COLO668 (cell line): Measurements from ENCODE around the gene MRPS2.

Experiments
- DNase-seq: peaks from one replicate; lab custom pipeline; 2025; ENCODE audit not compliant: unreplicated experiment; lab: John Stamatoyannopoulos, UW

The MRPS2 gene

DNA sequence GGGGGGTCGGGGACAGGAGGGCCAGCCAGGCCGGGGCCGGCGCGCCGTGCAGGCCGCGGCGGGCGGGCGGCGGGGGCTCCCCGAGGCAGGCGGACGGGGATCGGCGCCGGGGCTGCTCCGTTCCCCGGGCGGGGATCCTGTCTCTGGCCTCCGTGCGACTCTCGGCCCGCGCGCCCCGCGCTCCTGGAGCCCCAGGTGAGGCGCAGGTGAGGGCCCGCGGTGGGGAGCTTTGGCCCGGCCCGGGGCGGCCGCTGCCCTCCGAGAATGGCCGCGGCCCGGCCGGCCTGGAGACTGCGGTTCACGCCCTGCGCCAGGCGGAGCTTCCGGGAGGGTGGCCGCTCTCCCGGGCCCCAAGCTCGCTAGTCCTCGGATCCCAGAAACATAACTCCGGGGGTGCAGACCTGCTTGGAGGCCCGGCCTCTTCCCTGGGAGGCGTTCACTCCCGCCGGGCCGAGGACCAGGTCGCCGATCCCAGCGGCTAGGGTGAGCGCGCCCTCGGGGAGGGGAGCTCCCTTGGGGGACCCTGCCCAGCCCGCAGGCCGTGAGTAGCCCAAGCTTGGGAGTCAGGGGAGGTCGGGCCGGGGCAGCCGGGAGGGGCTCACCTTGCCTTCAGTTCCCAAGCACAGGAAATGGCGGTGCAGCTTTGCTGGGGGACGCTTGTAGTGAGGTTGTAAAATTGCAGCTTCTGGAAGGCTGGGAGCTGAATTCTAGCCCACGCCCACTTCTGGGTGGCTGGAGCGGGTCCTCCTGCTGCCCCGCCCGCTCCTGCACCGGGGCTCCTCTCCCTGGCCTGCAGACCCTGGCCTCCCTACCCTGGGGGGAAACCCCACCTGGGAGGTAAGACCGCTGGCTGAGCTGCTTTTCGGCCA lies 20.2 kb upstream of the MRPS2 start:
- DNase-seq, result peak; percentile 40

DNA sequence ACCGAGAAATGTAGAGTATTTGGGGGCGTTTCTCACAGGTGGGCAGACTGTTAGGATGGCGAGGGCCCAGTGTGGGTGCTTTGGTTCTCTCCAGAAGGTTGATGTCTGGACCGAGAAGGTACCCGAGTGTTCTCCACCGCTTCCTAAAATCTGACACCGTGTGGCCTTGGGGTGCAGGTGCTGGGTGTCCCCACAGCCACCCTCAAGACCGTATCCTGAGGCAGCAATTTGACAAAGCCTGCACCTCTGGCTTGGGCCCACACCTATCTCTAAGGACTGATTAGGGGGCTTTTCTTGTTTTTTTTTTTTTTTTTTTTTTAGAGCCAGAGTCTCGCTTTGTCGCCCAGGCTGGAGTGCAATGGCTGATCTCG lies 19.6 kb upstream of the MRPS2 start:
- DNase-seq, result no peak

DNA sequence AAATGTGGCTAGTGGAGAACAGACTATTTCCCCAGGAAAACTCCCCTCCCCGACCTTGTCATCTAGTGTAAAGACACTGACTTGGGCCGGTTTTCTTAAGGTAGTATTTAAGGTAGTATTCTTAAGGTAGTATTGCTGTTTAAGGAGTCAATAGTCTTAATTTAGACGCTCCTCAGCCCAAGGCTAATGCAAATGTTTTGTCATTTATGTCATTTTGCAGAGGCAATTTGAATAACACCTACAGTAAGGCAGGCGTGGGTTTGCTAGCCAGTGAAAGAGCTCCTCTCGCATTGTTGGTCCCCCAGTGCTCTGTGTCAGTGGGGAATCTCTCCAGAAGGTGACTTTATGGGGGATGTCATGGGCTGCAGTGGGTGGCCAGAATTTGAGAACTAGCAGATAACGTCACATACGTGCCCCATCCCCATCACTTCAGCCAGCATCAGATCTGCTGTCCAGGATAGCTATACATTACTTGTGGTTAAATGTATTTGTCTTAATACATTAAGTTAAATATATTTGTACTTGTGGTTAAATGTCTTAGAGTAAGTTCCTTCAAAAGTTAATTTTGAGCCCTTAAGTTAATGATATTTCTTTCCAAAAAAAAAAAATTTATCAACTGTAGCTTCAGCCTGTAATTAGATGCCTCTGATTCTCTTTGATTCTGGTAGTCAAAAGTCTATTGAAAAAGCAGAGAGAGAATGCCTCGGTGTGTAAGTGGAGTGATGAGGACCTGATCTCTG lies 18.3 kb upstream of the MRPS2 start:
- DNase-seq, result no peak

DNA sequence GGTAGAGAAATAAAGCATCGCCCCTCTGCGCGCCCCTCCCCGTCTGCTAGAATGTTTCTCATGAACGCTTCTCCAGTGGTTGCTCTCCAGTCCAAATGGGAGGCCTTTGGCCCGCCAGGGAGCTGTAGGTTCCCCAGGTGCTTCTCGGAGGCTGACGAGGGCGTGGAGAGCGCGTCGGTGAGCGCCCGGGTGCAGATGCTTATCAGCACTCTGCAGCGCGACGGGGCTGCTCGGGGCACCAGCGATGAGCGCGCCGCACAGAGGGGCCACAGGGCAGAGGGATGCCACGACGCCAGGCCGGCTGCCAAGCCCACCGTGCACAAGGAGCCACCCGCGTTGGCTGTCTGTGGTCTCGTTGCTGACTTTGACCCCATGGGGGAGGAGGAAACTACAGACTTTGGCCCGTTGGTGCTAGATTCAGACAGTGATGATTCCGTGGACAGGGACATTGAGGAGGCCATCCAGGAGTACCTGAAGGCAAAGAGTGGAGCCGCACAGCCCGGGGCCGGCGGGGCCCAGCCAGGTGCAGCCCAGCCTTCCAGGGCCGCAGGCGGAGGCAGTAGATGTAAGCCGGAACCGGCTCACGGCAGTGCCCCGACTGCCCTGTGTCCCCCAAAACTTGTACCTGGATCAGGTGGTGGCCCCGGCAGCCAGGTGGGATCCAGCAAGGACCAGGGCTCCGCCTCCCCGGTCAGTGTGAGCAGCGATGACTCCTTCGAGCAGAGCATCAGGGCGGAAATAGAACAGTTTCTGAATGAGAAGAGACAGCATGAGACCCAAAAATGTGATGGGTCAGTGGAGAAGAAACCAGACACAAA lies 15.8 kb upstream of the MRPS2 start:
- no peak for DNase-seq

DNA sequence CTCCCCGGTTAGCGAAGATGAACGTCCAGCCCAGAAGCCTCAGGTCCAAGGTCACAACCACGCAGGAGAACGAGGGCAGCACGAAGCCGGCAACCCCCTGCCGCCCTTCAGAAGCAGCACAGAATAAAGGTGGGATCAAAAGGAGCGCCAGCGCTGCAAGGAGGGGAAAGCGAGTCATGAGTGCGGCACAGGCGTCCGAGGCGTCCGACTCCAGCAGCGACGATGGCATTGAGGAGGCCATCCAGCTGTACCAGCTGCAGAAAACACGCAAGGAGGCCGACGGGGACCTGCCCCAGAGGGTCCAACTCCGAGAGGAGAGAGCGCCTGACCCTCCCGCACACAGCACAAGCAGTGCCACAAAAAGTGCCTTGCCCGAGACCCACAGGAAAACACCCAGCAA lies 15.1 kb upstream of the MRPS2 start:
- no peak for DNase-seq

DNA sequence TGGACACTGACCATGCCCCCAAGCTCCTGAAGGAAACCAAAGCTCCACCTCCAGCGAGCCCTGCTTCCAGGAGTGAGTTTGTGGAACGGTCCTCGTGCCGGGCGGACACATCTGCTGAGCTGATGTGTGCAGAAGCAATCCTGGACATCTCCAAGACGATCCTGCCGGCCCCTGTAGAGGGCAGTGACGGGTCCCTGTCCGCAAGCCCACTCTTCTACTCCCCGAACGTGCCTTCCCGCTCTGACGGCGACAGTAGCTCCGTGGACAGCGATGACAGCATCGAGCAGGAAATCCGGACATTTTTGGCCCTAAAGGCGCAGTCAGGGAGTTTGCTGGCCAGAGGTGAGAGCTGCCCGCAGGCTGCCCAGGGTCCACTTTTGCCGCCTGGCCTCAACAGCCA lies 14.7 kb upstream of the MRPS2 start:
- DNase-seq, result no peak

DNA sequence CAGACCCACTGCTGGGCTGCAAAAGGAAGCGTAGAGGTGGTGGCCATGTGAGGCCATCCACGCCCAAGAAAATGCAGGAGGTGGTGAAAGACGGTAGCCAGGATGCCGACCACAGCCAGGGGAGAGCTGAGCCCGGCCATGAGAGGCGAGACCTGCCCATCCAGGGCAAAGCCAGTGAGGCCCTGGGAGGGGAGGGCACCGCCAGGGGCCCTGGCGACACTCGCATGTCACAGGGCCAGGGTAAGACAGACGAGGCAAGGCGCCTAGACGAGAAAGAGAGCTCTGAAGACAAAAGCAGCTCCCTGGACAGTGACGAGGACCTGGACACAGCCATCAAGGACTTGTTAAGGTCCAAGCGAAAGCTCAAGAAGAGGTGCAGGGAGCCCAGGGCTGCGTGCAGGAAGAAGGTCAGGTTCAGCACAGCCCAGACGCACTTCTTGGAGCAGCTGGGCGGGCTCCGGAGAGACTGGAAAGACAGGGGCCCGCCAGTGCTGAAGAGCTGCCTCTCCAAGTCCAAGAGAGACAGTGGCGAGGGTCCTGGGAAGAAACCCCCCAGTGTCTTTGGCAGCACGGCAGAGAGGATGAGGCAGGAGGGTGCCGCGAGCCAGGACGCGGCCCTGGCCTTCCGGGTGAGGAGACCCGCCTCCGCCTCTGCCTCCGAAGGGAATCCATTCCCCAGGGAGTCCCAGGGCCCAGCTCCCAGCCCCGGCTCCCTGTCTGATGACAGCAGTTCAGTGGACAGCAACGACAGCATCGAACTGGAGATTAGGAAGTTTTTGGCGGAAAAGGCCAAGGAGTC lies 14.0 kb upstream of the MRPS2 start:
- no peak for DNase-seq

DNA sequence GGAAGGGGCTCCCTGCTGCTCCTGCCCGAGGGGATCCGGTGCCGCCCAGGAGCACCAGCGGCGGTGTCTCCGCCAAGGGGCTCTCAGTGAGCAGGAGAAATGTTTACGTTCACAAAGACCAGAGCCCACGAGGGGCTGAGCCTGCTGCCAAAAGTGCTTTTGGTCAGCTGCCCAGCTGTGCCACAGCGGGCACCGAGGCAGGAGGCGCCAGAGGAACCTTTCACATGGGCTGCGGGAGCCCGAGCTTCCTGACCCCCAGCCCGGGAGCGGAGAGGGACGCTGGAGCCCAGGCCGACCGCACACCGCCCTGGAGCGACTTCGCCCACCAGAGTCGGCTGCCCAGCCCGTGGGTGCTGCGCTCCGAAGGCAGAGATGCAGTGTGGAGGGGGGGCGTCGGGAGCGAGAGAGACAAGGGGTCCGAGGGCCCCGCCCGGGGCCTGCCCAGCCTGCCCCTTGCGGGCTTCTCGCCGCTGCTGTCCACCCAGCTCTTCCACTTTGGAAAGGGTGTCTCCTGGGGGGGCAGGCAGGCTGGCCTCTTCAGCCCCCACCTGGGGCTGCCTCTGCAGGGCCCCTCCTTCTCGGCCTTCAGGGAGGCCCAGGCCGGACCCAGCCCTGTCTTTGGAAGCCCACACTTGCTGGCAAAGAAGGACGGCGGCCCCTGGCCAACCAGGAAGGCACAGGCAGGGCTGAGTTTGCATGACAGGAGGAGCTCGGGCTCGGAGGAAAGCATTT lies 13.0 kb upstream of the MRPS2 start:
- DNase-seq, result no peak

DNA sequence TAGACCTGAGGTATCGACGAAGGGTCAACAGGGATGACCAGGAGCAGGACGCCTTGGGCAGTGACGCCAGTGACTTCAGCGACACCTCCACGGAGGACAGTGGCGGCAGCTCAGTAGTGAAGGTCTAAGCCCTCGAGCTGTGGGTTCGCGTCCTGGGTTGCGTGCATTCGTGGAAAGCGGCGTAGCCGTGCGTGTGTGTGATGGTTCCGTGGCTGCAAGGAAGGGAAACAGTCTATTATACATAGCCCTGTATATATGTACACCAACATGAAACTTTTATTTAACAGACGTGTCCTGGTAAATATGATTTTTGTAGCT lies 12.5 kb upstream of the MRPS2 start:
- no peak for DNase-seq

DNA sequence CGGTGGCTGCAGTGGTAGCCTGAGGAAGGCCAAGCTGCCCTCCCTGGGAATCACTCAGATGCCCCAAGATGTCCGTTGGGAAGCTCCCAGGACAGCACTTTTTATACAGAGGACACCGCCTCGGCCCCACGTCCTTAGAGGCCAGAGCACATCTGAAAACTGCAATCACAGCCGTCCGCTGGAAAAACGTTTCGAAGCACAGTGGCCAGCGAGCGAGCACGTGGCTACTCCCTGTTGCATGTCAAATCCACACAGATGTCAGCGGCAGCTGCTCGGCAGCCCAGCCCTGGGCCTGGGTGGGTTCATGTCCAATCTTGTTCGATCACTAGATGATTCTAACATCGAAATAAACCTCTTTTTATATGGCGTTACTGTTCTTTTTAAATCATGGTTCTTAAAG lies 12.0 kb upstream of the MRPS2 start:
- DNase-seq, result no peak

DNA sequence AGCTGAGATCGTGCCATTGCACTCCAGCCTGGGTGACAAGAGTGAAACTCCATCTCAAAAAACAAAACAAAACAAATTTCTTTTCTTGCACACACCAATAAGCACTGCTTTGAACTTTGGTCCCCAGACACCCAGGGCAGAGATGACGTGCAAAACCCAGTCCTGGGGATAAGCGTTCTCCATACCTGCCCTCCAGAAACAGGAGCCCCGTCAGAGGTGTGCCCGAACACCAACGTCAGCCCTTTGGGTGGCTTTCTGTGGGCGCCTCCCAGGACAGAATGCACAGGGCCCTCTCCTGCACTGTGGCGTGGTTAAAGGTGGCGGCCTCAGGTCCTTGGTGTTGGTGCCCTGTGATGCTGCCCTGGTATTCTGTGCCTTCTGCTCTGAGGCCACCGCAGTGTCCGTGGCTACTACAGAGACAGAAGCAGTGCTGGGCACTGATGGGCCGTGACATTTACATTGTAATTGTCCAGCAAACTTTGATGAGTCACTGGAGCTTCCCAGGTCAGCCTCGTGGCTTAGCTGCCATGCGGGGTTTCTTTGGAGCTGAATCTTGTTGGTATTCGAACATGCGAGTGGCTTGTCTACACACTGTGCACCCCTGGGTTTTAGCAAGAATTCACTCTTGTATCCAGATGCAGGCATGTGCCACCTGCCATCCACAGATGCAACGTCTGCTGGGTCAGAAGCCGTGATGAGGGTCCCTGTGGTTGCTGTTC lies 11.1 kb upstream of the MRPS2 start:
- no peak for DNase-seq

DNA sequence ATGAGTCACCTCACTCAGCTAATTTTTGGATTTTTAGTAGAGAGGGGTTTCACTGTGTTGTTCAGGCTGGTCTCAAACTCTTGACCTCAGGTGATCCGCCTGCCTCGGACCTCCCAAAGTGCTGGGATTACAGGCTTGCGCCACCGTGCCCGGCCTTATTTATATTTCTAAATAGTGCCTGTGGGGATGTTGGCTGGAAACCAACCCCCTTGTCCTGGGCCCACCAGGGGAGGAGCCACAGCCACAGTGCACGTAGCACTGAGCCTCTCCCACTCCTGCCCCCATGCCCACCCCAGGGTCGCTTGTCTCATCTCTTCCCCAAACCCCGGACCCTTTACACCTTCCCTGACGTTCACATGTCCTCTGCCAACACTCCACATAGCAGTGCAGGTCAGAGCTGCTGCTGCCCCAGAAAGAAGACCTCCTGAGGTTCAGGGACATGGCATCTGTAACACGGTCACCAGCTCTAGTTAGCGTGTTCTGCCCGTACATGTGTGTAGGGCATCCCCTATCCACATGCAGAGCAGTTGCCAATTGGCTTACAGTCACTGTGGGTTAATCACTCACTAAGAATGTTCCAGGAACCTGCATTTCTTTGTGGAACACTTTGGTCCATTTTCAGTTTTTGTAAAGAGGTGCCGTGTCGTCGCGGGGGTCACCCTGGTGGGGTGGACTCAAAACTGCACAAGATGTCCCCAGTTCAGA lies 10.2 kb upstream of the MRPS2 start:
- no peak for DNase-seq

DNA sequence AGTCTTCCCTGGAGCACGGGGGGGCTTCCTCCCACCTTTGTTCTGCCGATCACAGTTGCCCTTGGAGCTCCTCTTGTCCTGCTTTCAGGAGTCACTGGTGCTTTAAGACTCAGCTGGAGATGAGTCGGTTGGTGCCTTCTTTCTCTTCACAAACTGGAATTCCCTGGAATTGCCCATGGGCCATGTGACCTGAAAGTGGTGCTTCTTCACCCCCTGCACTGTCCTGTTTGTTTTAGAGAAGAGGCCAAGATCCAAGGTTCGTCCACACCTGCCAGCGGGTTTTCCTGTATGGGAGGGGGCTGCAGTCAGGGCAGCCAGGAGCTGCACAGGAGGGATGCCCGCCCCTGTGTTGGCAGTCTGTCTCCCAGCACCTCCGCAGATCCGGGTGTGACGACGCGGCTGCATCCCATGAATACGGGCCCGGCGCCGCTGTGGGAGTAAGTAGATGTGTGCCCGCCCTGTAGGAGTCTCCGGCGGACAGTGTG lies 9.5 kb upstream of the MRPS2 start:
- no peak for DNase-seq

DNA sequence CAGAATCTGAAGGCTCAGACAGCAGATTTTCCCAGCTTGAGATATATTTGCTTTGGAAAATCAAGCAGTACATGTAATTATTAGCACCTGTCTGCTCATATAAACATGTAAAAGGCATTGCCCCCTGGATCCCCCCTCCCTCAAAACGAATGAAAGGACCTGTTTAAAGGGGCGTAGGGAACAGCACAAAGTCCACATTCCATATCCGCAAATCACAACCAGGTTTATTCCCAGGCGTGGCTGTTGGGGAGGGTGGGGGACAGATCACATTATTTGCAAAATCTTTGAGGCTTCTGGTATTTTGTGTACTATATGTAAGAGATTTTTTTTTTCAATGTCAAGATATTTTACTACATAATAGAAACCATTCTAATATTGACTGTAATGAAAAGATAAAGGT lies 8.7 kb upstream of the MRPS2 start:
- DNase-seq, result no peak

DNA sequence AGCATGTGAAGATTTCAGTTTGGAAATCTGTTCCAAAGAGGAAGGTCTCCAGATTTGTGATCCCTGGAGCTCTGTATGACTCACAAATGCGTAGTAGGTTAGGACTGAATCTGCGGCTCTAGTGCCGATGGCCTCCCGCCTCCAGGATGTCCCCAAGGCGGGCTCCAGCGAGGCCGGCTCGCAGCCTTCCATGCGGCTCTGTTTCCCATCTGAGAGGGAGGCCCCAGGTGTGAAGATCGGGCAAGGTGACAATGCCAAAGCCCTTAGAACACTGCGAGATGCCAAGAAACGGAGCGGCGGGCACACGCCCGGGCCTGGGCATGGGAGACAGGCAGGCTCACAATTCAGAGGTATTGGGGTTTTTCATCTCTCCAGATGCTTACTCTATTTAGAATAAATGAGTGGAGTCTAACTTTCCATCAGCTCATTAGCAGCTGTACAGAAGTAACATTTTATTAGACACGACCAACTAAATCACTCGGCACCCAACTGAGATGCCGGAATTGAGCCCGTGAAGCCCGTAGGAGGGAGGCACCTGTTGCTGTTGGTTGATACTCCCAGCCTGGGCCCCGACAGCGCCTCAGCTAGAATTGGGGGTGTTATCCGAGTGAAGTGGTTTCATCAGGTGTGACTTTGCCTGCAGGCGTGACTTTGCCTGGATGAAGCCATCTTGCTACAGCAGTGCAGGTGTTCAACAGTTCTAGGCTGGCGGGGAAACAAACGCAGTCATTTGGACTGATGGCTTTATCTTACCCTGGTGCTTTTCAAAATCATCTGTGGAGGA lies 7.4 kb upstream of the MRPS2 start:
- DNase-seq, result no peak

DNA sequence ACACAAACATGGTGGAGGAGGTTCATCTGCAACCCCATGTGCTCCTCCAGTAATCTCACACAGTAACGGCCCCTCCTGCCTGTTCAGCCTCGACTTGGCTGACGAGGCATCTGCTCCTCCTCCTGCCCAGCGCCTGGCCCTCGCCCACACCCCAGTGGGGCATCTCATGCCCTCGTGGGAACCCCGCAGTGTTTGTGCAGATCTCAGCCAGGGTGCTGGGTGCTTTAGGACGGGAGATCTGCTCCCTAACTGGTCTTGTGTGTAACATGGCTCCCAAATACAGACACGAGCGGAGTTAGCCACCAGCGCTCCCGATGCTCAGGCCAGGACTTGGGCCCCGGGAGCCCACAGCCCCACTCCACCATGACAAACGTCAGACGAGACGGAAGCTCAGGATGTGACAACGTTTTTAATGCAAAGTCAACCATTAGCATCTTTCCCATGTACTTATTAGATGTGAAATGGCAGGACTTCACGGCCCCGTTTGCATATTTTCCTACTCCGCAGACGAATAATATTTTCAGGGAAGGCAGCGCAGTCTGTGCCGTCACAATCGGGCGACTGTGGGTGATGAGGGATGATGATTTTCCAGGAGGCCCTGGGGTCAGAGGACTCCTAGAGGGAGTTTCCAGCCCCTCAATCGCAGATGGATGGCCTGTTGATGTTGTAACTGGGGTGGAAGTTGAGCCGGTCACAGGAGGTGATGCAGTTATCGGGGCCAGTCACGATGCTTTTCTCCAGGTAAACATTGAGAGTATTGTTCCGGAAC lies 5.5 kb upstream of the MRPS2 start:
- no peak for DNase-seq

DNA sequence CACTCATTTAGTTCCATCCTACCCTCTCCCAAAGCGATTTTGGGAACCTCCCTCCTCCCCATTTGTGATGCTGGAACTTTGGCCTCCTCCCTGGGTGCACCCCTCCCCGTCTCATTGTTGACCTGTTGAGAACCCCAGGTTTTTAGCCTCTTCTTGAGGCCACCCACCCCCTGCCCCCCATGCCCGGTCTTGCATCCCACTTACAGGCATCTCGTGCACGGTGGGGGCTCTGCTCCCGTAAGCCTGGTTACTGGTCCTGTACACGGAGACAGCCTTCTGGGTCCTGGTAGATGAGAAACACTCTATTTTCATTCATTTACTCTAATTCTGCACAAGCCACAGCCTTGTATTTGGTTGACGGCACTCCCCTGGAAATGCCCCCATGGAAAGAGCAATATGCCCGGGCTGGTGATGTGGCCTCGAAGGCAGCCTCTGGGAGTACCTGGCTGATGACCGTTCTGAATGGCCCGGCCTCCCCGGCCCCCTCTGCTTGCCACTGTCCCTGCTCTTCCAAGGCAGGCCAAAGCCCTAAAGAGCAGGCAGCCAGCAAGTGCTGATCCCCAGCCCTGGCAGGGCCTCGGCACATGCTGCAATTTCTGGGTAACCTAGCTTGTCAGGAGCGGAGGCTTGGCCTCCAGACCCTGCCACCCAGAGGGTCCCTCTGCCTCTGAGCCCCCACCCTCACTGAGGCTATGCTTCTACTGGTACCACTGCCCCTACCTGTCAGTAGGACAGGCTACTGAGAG lies 1.9 kb upstream of the MRPS2 start:
- no peak for DNase-seq
